G401 (cell line): ENCODE measurements around the gene UPK3B. TPM values are rescaled to one million over a fixed set of nuclear protein-coding genes. Genes with fewer than 3 reads are reported as not detected.
A peak's percentile ranks its signal among the peaks of the same experiment; 100 is the strongest.
"Not testable (repeated sequence)": the region's sequence is repeated elsewhere in the genome, so short reads cannot be mapped to it uniquely, and the experiment has no call there.

ENCODE experiments used
- DNase-seq: peaks from one replicate; pipeline ENCODE4 v3.0.0-alpha.2; 2015; ENCODE audit warnings: low spot score
- in situ Hi-C: cut with HindIII; loops from 2 replicates; pipeline ENCODE4 v1.10.0; 2016; ENCODE audit warnings: low sequenced_read_pairs, mixed read lengths
- total RNA-seq: library from RNA; depleted of rRNA; stranded (reverse); fragments of >200 nt; shearing (Covaris generic); gene quantifications from 2 replicates; pipeline ENCODE4 v1.2.3, GENCODE V29; 2014

The UPK3B gene
- total RNA-seq, 1 experiment from 2014 or later = 24.1 TPM

DNA sequence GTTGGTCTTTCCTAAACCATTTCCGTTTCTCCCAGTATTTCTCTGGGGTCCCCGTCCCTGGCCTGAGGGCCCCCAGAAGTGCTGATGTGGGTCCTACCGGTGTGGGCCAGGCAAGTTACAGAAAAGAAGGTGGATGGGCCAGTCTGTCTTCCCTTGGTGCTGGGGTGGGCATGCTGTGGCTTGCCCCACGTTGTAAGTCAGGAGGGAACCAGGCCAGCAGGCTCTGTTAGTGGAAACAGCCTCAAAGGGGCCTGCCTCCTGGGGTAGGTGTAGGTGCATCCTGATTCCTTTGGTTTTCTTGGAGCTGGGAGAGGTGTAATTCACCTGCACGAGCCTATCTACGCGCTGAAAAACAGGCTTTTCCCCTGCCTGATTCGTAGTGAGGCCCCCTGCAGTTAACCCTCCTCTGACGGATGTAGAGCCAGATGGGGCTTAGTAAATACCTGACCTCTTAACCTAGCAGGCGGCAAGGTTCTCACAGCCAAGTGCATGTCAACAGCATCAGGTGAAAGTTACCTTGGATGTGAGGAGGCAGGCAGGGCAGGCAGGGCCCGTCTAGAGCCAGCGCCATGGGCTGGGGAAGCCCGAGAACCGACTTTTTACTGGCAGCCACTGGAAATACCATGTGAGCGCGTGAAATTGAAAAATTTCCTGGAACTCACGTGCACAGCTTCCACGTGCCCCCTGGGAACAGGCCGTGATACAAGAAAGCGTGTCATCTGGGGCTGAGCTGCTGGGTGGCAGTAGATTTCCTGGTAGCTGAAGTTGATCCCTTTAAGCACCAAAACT, 24.3 kb upstream of the UPK3B start:
- in situ Hi-C loops, DNase-seq: not testable (repeated sequence)

DNA sequence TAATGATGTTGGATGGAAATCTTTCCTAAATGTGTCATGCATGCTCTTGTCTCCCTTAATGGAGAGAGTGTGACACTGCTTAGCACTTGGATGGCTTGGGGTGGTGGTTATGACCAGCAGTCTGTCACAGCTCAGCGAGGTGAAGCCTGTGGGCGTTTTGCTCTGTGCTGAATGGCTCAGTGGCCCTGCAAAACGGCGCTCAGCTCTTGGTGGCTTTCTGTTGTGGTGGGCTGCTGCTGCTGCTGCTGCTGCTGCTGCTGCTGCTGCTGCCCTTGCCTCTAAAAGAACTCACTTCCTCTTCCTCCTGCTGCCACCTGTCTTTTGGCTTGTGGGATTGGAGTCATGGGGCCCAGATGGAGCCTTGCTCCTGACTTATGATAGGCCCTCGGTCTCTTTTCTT, 23.7 kb upstream of the UPK3B start:
- DNase-seq, in situ Hi-C loops: not testable (repeated sequence)

DNA sequence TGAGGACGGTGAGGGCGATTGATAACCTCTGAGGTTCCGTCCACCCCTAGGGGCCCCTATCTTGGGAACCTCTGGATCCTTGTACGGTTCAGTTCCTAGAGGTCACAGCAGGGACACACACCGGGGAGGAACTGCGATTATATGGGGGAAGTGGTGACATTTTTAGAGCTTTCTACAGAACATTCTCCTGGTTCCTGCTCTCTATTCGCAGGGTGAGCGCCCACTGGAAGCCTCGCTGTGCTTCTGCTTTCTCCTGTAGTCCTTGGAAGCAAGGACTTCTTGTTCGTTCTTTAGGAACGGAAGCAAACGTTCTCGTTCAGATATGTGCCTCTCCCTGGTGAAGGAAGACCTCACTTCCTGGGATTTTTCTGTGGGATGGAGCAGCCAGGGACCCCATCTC, 22.4 kb upstream of the UPK3B start:
- in situ Hi-C loops, DNase-seq: not testable (repeated sequence)

GRCh38 chr7:76492139-76492538, 18.2 kb upstream of the UPK3B start:
- in situ Hi-C loops = not testable (repeated sequence)

GRCh38 chr7:76495717-76496116, 14.6 kb upstream of the UPK3B start:
- DNase-seq, in situ Hi-C loops: not testable (repeated sequence)

More at GRCh38 chr7:76492139-76492538, 18.2 kb upstream of the UPK3B start:
- DNase-seq = not testable (repeated sequence)

GRCh38 chr7:76497918-76498582, 12.3 kb upstream of the UPK3B start:
- in situ Hi-C loops, DNase-seq: not testable (repeated sequence)

- DNase-seq, in situ Hi-C loops: not testable (repeated sequence)
These were observed 11.7 kb upstream of the UPK3B start for GRCh38 chr7:76498583-76499200.

- DNase-seq, in situ Hi-C loops: not testable (repeated sequence)
These were observed 11.0 kb upstream of the UPK3B start for GRCh38 chr7:76499201-76499923.

- in situ Hi-C loops, DNase-seq: not testable (repeated sequence)
These were observed 10.5 kb upstream of the UPK3B start for GRCh38 chr7:76499924-76500241.

DNA sequence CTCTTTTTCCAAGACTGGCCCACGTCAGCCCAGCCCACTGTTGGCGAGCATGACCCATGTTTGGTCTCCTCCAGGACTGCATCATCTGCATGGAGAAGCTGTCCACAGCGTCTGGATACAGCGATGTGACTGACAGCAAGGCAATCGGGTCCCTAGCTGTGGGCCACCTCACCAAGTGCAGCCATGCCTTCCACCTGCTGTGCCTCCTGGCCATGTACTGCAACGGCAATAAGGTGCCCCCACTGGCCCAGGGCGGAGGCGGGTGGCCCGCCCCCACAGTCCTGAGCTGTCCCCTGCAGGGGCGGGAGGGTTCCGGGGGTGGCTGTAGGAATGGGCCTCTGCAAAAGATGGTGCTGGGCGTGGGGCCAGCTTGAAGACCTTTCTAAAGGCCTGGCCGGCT, 8.1 kb upstream of the UPK3B start:
- DNase-seq, in situ Hi-C loops: not testable (repeated sequence)

- in situ Hi-C loops = not testable (repeated sequence)
- DNase-seq = peak; percentile 30
These were observed 7.5 kb upstream of the UPK3B start for GRCh38 chr7:76502836-76503235.

GRCh38 chr7:76503244-76503643, 7.1 kb upstream of the UPK3B start:
- in situ Hi-C loops, DNase-seq: not testable (repeated sequence)

- DNase-seq, in situ Hi-C loops: not testable (repeated sequence)
These were observed 5.8 kb upstream of the UPK3B start for GRCh38 chr7:76504351-76505167.

DNA sequence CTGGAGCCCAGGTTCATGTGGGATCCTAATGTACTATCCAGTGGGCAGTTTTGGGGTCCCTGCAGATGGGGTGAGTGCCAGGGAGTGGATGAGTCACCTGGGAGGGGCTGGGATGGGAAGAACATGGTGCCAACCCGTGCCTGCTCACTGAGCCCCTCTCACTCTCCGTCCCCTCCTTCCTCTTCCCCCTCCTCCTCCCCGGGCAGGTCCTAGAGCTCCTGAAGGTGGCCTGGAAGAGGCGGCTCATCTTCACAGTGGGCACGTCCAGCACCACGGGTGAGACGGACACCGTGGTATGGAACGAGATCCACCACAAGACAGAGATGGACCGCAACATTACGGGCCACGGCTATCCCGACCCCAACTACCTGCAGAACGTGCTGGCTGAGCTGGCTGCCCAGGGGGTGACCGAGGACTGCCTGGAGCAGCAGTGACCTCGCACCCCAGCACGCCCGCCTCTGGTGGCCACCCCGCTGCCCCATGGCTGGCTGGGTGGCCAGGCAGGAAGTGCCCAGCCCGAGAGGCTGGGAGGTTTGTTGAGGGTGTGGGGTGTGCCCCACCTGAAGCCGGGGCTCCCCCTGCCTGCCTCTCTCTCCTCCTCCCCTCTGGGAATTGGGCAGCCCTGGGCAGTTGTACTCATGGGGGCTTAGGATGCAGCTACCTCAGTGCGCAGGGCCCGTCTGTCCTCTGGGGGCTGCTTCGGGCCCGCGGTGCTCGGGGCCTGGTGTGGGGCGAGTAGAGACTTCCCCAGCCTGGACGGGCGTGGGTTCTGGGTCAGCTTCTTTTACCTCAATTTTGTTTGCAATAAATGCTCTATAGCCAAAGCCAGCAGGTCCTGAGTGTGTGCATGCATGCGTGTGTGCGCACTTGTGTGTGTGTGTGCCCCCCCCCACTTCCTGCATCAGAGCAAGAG, 4.9 kb upstream of the UPK3B start:
- in situ Hi-C loops = no loop called here
- DNase-seq = no peak

GRCh38 chr7:76506081-76506440, 4.3 kb upstream of the UPK3B start:
- no peak for DNase-seq
- in situ Hi-C loops = no loop called here

- in situ Hi-C loops, DNase-seq: not testable (repeated sequence)
These were observed 3.7 kb upstream of the UPK3B start for GRCh38 chr7:76506643-76507042.

DNA sequence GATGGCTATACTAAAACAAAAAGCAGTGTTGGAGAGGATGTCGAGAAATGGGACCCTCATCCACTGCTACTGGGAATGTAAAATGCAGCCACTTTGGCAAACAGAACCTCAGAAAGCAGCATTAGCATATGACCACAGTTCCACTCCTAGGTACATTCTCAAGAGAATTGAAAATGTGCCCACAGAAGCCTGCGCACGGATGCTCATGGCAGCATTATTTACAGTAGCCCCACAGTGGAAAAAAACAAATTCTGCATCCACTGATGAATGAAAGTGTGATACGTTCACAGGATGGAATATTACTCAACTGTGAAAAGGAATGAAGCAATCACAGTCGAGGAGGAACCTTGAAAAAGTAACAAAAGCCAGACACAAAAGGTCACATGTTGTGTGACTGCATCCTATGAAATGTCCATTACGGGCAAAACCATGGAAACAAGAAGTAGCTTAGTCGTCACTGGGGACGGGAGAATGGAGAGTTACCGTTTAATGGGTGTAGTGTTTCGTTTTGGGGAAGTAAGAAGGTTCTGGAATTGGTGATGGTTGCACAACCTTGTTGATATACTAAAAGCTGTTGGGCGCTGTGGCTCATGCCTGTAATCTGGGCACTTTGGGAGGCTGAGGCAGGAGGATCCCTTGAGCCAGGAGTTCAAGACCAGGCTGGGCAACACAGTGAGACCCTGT, 2.5 kb upstream of the UPK3B start:
- in situ Hi-C loops = no loop called here
- no peak for DNase-seq
